ENCODE results near the gene SMURF1.

DNA sequence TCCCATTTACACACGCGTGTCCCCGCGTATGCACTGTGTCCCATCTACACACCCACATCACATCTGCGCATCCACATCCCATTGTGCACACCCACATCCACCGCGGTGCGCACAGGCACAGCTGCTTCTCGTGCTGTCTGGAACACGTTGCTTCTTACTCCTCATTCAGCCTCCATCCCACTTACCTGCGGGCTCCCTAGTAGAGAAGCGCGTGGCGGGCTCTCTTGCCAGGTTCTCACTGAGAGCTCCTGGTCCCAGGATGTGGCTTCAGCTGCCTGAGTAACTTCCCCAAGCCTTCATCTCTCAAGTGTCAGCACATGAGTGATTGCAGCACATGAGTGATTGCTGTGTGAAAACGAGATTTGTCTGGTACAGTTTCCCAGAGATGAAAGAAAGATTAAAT, 147.8 kb downstream of the SMURF1 start:
- TF ChIP-seq, protein P1, sequence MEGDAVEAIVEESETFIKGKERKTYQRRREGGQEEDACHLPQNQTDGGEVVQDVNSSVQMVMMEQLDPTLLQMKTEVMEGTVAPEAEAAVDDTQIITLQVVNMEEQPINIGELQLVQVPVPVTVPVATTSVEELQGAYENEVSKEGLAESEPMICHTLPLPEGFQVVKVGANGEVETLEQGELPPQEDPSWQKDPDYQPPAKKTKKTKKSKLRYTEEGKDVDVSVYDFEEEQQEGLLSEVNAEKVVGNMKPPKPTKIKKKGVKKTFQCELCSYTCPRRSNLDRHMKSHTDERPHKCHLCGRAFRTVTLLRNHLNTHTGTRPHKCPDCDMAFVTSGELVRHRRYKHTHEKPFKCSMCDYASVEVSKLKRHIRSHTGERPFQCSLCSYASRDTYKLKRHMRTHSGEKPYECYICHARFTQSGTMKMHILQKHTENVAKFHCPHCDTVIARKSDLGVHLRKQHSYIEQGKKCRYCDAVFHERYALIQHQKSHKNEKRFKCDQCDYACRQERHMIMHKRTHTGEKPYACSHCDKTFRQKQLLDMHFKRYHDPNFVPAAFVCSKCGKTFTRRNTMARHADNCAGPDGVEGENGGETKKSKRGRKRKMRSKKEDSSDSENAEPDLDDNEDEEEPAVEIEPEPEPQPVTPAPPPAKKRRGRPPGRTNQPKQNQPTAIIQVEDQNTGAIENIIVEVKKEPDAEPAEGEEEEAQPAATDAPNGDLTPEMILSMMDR (IDR thresholded peaks at IDR 0.05) = no peak
- TF ChIP-seq POLR2A (IDR thresholded peaks at IDR 0.05; ENCODE audit: low read depth) = no peak

Data from esophagus muscularis mucosa (tissue), 3 donors.